Liver (tissue), 3 donors: ENCODE results near the gene RAD50.

Experiments
- SP1 ChIP-seq: IDR thresholded peaks from 2 replicates; pipeline ENCODE4 v1.6.1; 2018; ENCODE audit warnings: antibody characterized with exemption, mild to moderate bottlenecking
- TF ChIP-seq, protein P1 (sequence below): fragments of 150-350 bp; IDR thresholded peaks from 2 replicates; pipeline ENCODE4 v1.5.1; 2017; ENCODE audit warnings: improper control_type of control experiment, low read depth, low read length; ENCODE audit not compliant: missing input control
- TF ChIP-seq, protein P2 (sequence below): IDR thresholded peaks from 2 replicates; pipeline ENCODE4 v1.6.1; 2016; ENCODE audit warnings: antibody characterized with exemption
- donor health status: healthy.
- donor health status: healthy.

DNA sequence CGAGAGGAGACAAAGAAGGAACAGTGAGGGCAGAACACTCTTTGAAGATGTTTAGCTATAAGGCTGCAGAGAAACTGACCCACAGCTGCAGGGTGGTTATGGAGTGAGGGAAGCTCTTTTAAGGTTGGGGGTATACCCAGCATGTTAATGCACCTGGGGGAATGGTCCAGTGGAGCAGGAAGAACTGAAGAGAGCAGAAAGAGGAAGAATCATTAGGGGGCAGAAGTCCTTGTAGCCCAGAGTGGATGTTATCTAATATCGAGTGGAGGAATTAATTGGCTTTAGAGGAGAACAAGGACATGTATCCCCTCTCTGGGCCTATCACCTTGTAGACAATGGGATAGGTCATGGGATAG lies 124.7 kb downstream of the RAD50 start:
- TF ChIP-seq, protein P1, sequence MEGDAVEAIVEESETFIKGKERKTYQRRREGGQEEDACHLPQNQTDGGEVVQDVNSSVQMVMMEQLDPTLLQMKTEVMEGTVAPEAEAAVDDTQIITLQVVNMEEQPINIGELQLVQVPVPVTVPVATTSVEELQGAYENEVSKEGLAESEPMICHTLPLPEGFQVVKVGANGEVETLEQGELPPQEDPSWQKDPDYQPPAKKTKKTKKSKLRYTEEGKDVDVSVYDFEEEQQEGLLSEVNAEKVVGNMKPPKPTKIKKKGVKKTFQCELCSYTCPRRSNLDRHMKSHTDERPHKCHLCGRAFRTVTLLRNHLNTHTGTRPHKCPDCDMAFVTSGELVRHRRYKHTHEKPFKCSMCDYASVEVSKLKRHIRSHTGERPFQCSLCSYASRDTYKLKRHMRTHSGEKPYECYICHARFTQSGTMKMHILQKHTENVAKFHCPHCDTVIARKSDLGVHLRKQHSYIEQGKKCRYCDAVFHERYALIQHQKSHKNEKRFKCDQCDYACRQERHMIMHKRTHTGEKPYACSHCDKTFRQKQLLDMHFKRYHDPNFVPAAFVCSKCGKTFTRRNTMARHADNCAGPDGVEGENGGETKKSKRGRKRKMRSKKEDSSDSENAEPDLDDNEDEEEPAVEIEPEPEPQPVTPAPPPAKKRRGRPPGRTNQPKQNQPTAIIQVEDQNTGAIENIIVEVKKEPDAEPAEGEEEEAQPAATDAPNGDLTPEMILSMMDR, result no peak
- TF ChIP-seq, protein P2, sequence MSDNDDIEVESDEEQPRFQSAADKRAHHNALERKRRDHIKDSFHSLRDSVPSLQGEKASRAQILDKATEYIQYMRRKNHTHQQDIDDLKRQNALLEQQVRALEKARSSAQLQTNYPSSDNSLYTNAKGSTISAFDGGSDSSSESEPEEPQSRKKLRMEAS, result no peak
- no peak for TF ChIP-seq SP1
